ENCODE measurements around the gene DNAAF1. TPM values are rescaled to one million over a fixed set of nuclear protein-coding genes. Genes with fewer than 3 reads are reported as not detected.
A peak's percentile ranks its signal among the peaks of the same experiment; 100 is the strongest.

Gene DNAAF1
- total and polyA plus RNA-seq, 2 of the 4 experiments (the other 2 are of a cell fraction): 0.05 TPM; not detected in 1

- H3K36me3 ChIP-seq (ENCODE audit: control insufficient read depth, insufficient read depth, low read length): peaks cover 8% of the 10 kb centered on the region
- H3K4me1 ChIP-seq (ENCODE audit: control insufficient read depth, insufficient read depth, low read length): peaks cover 12% of the 10 kb centered on the region
- no peak overlapping the region for H3K14ac ChIP-seq (replicated peaks; ENCODE audit: low read depth, low read length)
- no peak overlapping the region for H3K4ac ChIP-seq (ENCODE audit: low read depth, low read length)
- H2AK5ac ChIP-seq (ENCODE audit: low read depth, low read length): no peak overlapping the region
- H3K23ac ChIP-seq (ENCODE audit: low read depth, low read length): no peak overlapping the region
- no peak overlapping the region for H3K9ac ChIP-seq (ENCODE audit: low read depth, low read length)
- ATAC-seq (ENCODE audit: low read depth) (no peak), DNase-seq (peak; percentile 21)
- intact Hi-C loops (cut with micrococcal nuclease): no loop called here
- H4K20me1 ChIP-seq (ENCODE audit: insufficient read depth, low read length): peaks cover 10% of the 10 kb centered on the region; the same call in 1 of the 2 replicates
- no TSS peak for BruUV-seq (replicated peaks)
- H3K4me3 ChIP-seq (ENCODE audit: insufficient read depth, low read depth, low read length): no peak overlapping the region
- no CpG with 5 or more reads among the region's 7 CpGs for WGBS, 2 experiments (ENCODE audit: extremely low coverage in 2 of 2, insufficient read length in 1 of 2)
- H2BK15ac ChIP-seq (ENCODE audit: low read depth, low read length): no peak overlapping the region
- H3K9me3 ChIP-seq (ENCODE audit: control insufficient read depth, insufficient read depth, low read length): no peaks in the 10 kb centered on the region
- peaks cover 11 to 33% of the 10 kb centered on the region in 2 experiments; a peak in 3 of 4 replicates for H3K79me1 ChIP-seq (ENCODE audit: low read depth in 1 of 2, low read length in 2 of 2)
- H2AFZ ChIP-seq (replicated peaks; ENCODE audit: low read length, poor library complexity): no peak overlapping the region
- H3K18ac ChIP-seq (ENCODE audit: low read depth, low read length): no peak overlapping the region
- dilution Hi-C loops (cut with HindIII; ENCODE audit: low sequenced_read_pairs, unreplicated experiment): no loop called here
- no peak overlapping the region for H4K8ac ChIP-seq (ENCODE audit: low read depth in 2 of 2, low read length in 2 of 2)
- H3K4me2 ChIP-seq (ENCODE audit: low read depth, low read length): no peak overlapping the region
- H3K27me3 ChIP-seq (ENCODE audit: control insufficient read depth, insufficient read depth, low read length): no peaks in the 10 kb centered on the region
- no peak overlapping the region for H4K91ac ChIP-seq (ENCODE audit: insufficient read depth, low read depth, low read length)
- TF ChIP-seq ELK1 (IDR thresholded peaks at IDR 0.05; ENCODE audit: borderline replicate concordance, low read depth, low read length) (no peak), USF2 (IDR thresholded peaks at IDR 0.05; ENCODE audit: low read depth, low read length) (no peak), RAD21 (IDR thresholded peaks at IDR 0.05; ENCODE audit: low read length) (no peak), NFE2L2 (IDR thresholded peaks at IDR 0.05; ENCODE audit: low read depth, low read length) (no peak), FOS (IDR thresholded peaks at IDR 0.05; ENCODE audit: low read depth, low read length) (no peak), CHD1 (IDR thresholded peaks at IDR 0.05; ENCODE audit: low read depth, low read length) (no peak), POLR2A (IDR thresholded peaks at IDR 0.05; ENCODE audit: low read depth, low read length) (no peak), RFX5 (IDR thresholded peaks at IDR 0.05; ENCODE audit: low read depth, low read length) (no peak), MAFK (IDR thresholded peaks at IDR 0.05; ENCODE audit: low read depth, low read length) (no peak), SMC3 (IDR thresholded peaks at IDR 0.05; ENCODE audit: low read depth, low read length) (no peak), MXI1 (IDR thresholded peaks at IDR 0.05; ENCODE audit: borderline replicate concordance, low read depth, low read length) (no peak), MAZ (IDR thresholded peaks at IDR 0.05; ENCODE audit: borderline replicate concordance, low read depth, low read length) (no peak), BHLHE40 (IDR thresholded peaks at IDR 0.05; ENCODE audit: low read depth, low read length) (no peak), CTCF (conservative IDR thresholded peaks at IDR 0.05; ENCODE audit: low read depth, low read length) (no peak)
- H2AK9ac ChIP-seq (replicated peaks; ENCODE audit: low read depth, low read length, poor library complexity): no peak overlapping the region
- no peak overlapping the region for H4K5ac ChIP-seq (ENCODE audit: low read depth, low read length)
- no peak overlapping the region for H2BK20ac ChIP-seq (ENCODE audit: low read depth, low read length)
- in situ Hi-C loops (cut with MboI; ENCODE audit: low sequenced_read_pairs): no loop called here
- no peak overlapping the region for H2BK5ac ChIP-seq (ENCODE audit: low read depth, low read length, poor library complexity, severe bottlenecking)
- H3K56ac ChIP-seq (ENCODE audit: extremely low read depth, insufficient read depth, low read length): no peak overlapping the region
- H3K27ac ChIP-seq (ENCODE audit: insufficient read depth, low read length): no peak overlapping the region
- CTCF ChIA-PET: interaction anchor here (1.3 kb wide), 1 partner anchor 54 kb away, joined by 4 read pairs; the partner anchor contains the start of gene TAF1C
- POLR2A ChIA-PET (ENCODE audit: unreplicated experiment): no interaction called here
- no peak overlapping the region for H2BK120ac ChIP-seq (ENCODE audit: low read depth, low read length)
- H3K9me1 ChIP-seq (ENCODE audit: insufficient read depth, low read length): peaks cover 4% of the 10 kb centered on the region; the same call in 1 of the 2 replicates
Measured at GRCh38 chr16:84132527-84133285, 12.4 kb upstream of the DNAAF1 start.
